Breast epithelium (tissue), 3 donors: ENCODE data around the gene DYNC1I2.

Experiments
- CTCF ChIP-seq, 3 donors: fragments of 450-650 bp; IDR thresholded peaks; one replicate each; pipeline ENCODE4 v1.5.1; 2016 to 2017; ENCODE audit warnings: antibody characterized with exemption in 3 of 3, mild to moderate bottlenecking in 3 of 3, moderate library complexity in 3 of 3
- POLR2A ChIP-seq: fragments of 450-650 bp; IDR thresholded peaks from one replicate; pipeline ENCODE4 v1.6.1; 2016; ENCODE audit warnings: antibody characterized with exemption, mild to moderate bottlenecking, moderate library complexity

GRCh38 chr2:171728989-171729951 is 42.0 kb downstream of the DYNC1I2 start:
- TF ChIP-seq CTCF (IDR thresholded peaks at IDR 0.05) (no peak), POLR2A (no peak)
